ENCODE data around the gene ANK3. TPM values are rescaled to one million over a fixed set of nuclear protein-coding genes. Genes with fewer than 3 reads are reported as not detected.

Gene ANK3
- total and polyA plus RNA-seq, 2 experiments from 2014 or later: 0.14 to 0.54 TPM

DNA sequence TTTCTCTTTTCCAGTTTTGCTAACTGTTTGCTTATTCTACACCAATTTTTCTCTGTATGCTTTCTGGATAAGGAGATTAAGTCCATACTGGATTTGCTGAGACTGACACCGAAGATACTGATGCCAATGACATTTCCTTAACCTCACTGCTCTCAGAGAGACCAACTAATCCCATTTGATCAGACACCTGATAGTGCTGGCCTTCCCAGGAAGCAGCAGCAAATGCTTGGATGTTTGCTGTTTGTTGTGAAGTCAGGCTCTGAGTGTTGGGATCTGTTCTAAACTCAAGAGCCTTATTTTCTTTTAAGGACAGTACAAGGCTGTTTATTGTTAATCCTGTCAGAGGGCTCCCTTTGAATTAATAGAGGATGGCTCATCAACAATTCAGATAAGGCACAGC, 143.3 kb downstream of the ANK3 start:
- no peak overlapping the region for H3K9ac ChIP-seq
- no peak overlapping the region for H3K27ac ChIP-seq
- H3K4me3 ChIP-seq: no peak overlapping the region
- no peaks in the 10 kb centered on the region for H3K36me3 ChIP-seq (ENCODE audit: low read depth)
- no peak overlapping the region for H3K4me2 ChIP-seq (ENCODE audit: unreplicated experiment)
- H3K4me1 ChIP-seq (ENCODE audit: insufficient read depth): no peaks in the 10 kb centered on the region
- H3F3A ChIP-seq (ENCODE audit: insufficient read depth): no peaks in the 10 kb centered on the region
- TF ChIP-seq EZH2 (IDR thresholded peaks at IDR 0.05; ENCODE audit: insufficient read depth, poor library complexity, severe bottlenecking) (no peak), EZH2phosphoT487 (IDR thresholded peaks at IDR 0.05; ENCODE audit: insufficient read depth, low read depth) (no peak)
- H3K27me3 ChIP-seq (replicated peaks; ENCODE audit: insufficient read depth): no peaks in the 10 kb centered on the region
- no peaks in the 10 kb centered on the region for H3K9me2 ChIP-seq (ENCODE audit: insufficient read depth)
- no peaks in the 10 kb centered on the region for H3K79me2 ChIP-seq (ENCODE audit: insufficient read depth)
- 33 to 52% methylated on average over 1 of the region's 1 CpG for WGBS, 2 experiments (ENCODE audit: low coverage in 1 of 2, low lambda C conversion rate in 2 of 2, missing lambda C conversion rate in 2 of 2)
- H4K20me1 ChIP-seq (ENCODE audit: insufficient read depth): no peaks in the 10 kb centered on the region
- no peaks in the 10 kb centered on the region for H3K9me3 ChIP-seq (ENCODE audit: low read depth)
- no peak overlapping the region for H2AFZ ChIP-seq
- in situ Hi-C loops (cut with MboI): no loop called here
- no peak for DNase-seq

GRCh38 chr10:60239228-60239627, 150.4 kb downstream of the ANK3 start:
- H3F3A ChIP-seq (ENCODE audit: insufficient read depth): no peaks in the 10 kb centered on the region
- DNase-seq: no peak
- H3K36me3 ChIP-seq (ENCODE audit: low read depth): no peaks in the 10 kb centered on the region
- in situ Hi-C loops (cut with MboI): loop anchor here (10.0 kb wide), 1 partner anchor 196 kb away; no protein-coding TSS in a partner anchor
- no peaks in the 10 kb centered on the region for H3K9me2 ChIP-seq (ENCODE audit: insufficient read depth)
- peaks cover 3% of the 10 kb centered on the region; the same call in 1 of the 2 replicates for H3K4me1 ChIP-seq (ENCODE audit: insufficient read depth)
- no peaks in the 10 kb centered on the region for H3K79me2 ChIP-seq (ENCODE audit: insufficient read depth)
- no peak overlapping the region for H3K27ac ChIP-seq
- H3K4me3 ChIP-seq: no peak overlapping the region
- H3K9ac ChIP-seq: no peak overlapping the region
- no peaks in the 10 kb centered on the region for H3K9me3 ChIP-seq (ENCODE audit: low read depth)
- TF ChIP-seq EZH2phosphoT487 (IDR thresholded peaks at IDR 0.05; ENCODE audit: insufficient read depth, low read depth) (no peak), EZH2 (IDR thresholded peaks at IDR 0.05; ENCODE audit: insufficient read depth, poor library complexity, severe bottlenecking) (no peak)
- no peaks in the 10 kb centered on the region for H3K27me3 ChIP-seq (replicated peaks; ENCODE audit: insufficient read depth)
- no peaks in the 10 kb centered on the region for H4K20me1 ChIP-seq (ENCODE audit: insufficient read depth)
- H2AFZ ChIP-seq: no peak overlapping the region
- WGBS, 2 experiments (ENCODE audit: low coverage in 1 of 2, low lambda C conversion rate in 2 of 2, missing lambda C conversion rate in 2 of 2): 79 to 82% methylated on average over 1 of the region's 1 CpG
- H3K4me2 ChIP-seq (ENCODE audit: unreplicated experiment): no peak overlapping the region

DNA sequence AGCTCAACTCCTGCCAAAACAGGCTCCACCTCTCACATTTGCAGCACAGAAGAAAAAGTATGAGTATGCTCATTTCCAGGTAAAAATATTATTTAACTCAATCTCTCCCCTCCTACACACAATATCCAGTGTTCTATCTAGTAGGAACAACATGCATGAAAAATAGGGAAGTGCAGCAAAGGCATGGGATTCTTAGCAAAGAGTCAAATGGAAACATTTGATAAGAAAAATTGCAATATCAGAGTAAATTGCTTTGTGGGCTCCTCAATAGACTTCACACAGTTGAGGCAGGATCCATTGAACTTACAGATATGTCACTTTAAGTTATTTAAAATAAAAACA, 150.9 kb downstream of the ANK3 start:
- H3K4me2 ChIP-seq (ENCODE audit: unreplicated experiment): no peak overlapping the region
- H3F3A ChIP-seq (ENCODE audit: insufficient read depth): no peaks in the 10 kb centered on the region
- 0 out of 2 replicates have a peak overlapping the region, but pooled peaks have one; percentile 21 for H2AFZ ChIP-seq
- in situ Hi-C loops (cut with MboI): loop anchor here (10.0 kb wide), 1 partner anchor 196 kb away; no protein-coding TSS in a partner anchor
- H4K20me1 ChIP-seq (ENCODE audit: insufficient read depth): no peaks in the 10 kb centered on the region
- no peaks in the 10 kb centered on the region for H3K27me3 ChIP-seq (replicated peaks; ENCODE audit: insufficient read depth)
- H3K4me3 ChIP-seq: no peak overlapping the region
- peaks cover 3% of the 10 kb centered on the region; the same call in 1 of the 2 replicates for H3K4me1 ChIP-seq (ENCODE audit: insufficient read depth)
- no peaks in the 10 kb centered on the region for H3K79me2 ChIP-seq (ENCODE audit: insufficient read depth)
- no peak overlapping the region for H3K27ac ChIP-seq
- H3K36me3 ChIP-seq (ENCODE audit: low read depth): no peaks in the 10 kb centered on the region
- TF ChIP-seq EZH2phosphoT487 (IDR thresholded peaks at IDR 0.05; ENCODE audit: insufficient read depth, low read depth) (no peak), EZH2 (IDR thresholded peaks at IDR 0.05; ENCODE audit: insufficient read depth, poor library complexity, severe bottlenecking) (no peak)
- H3K9me3 ChIP-seq (ENCODE audit: low read depth): no peaks in the 10 kb centered on the region
- no peak for DNase-seq
- H3K9me2 ChIP-seq (ENCODE audit: insufficient read depth): no peaks in the 10 kb centered on the region
- no peak overlapping the region for H3K9ac ChIP-seq

- H3K79me2 ChIP-seq (ENCODE audit: insufficient read depth): no peaks in the 10 kb centered on the region
- H3K27ac ChIP-seq: no peak overlapping the region
- H4K20me1 ChIP-seq (ENCODE audit: insufficient read depth): no peaks in the 10 kb centered on the region
- peak overlapping the region; percentile 21 for H2AFZ ChIP-seq
- no peaks in the 10 kb centered on the region for H3K9me3 ChIP-seq (ENCODE audit: low read depth)
- in situ Hi-C loops (cut with MboI): loop anchor here (10.0 kb wide), 1 partner anchor 197 kb away; no protein-coding TSS in a partner anchor
- no peak for TF ChIP-seq EZH2 (IDR thresholded peaks at IDR 0.05; ENCODE audit: insufficient read depth, poor library complexity, severe bottlenecking)
- no peak for TF ChIP-seq EZH2phosphoT487 (IDR thresholded peaks at IDR 0.05; ENCODE audit: insufficient read depth, low read depth)
- peak overlapping the region; percentile 16 for H3K4me2 ChIP-seq (ENCODE audit: unreplicated experiment)
- H3K9ac ChIP-seq: no peak overlapping the region
- no peaks in the 10 kb centered on the region for H3K36me3 ChIP-seq (ENCODE audit: low read depth)
- no peaks in the 10 kb centered on the region for H3K9me2 ChIP-seq (ENCODE audit: insufficient read depth)
- 62 to 69% methylated on average over 6 of the region's 6 CpGs for WGBS, 2 experiments (ENCODE audit: low coverage in 1 of 2, low lambda C conversion rate in 2 of 2, missing lambda C conversion rate in 2 of 2)
- H3K4me1 ChIP-seq (ENCODE audit: insufficient read depth): peaks cover 3% of the 10 kb centered on the region; the same call in 1 of the 2 replicates
- 0 out of 2 replicates have a peak overlapping the region, but pooled peaks have one; percentile 26 for H3K4me3 ChIP-seq
- no peaks in the 10 kb centered on the region for H3K27me3 ChIP-seq (replicated peaks; ENCODE audit: insufficient read depth)
- peak; percentile 49 for DNase-seq
- H3F3A ChIP-seq (ENCODE audit: insufficient read depth): no peaks in the 10 kb centered on the region
These were observed 151.5 kb downstream of the ANK3 start for GRCh38 chr10:60237977-60238758.
